SHP77 treated with DMSO at 0.1 percent for 48 hours (cell line): Measurements from ENCODE around the gene ERBB2.
"Not testable (repeated sequence)": the region's sequence is repeated elsewhere in the genome, so short reads cannot be mapped to it uniquely, and the experiment has no call there.

Experiments used
- DNase-seq: peaks from one replicate; lab custom pipeline; 2025; lab: John Stamatoyannopoulos, UW

The ERBB2 gene

GRCh38 chr17:39703913-39704312 is 4.0 kb downstream of the ERBB2 start:
- no peak for DNase-seq

GRCh38 chr17:39704821-39705551 is 5.1 kb downstream of the ERBB2 start:
- no peak for DNase-seq

GRCh38 chr17:39705786-39706348 is 6.0 kb downstream of the ERBB2 start:
- no peak for DNase-seq

GRCh38 chr17:39706383-39706782 is 6.5 kb downstream of the ERBB2 start:
- no peak for DNase-seq

GRCh38 chr17:39706921-39707337 is 7.1 kb downstream of the ERBB2 start:
- no peak for DNase-seq

GRCh38 chr17:39709319-39709997 is 9.6 kb downstream of the ERBB2 start:
- no peak for DNase-seq

- no peak for DNase-seq
Observed at GRCh38 chr17:39709998-39710964, 10.4 kb downstream of the ERBB2 start.

- not testable (repeated sequence) for DNase-seq
Observed at GRCh38 chr17:39711071-39711470, 11.2 kb downstream of the ERBB2 start.

- DNase-seq, result no peak
Observed at GRCh38 chr17:39711851-39712250, 12.0 kb downstream of the ERBB2 start.

GRCh38 chr17:39714234-39714633 is 14.4 kb downstream of the ERBB2 start:
- DNase-seq, result no peak

- no peak for DNase-seq
Observed at GRCh38 chr17:39715375-39716072, 15.7 kb downstream of the ERBB2 start.

GRCh38 chr17:39716073-39716818 is 16.4 kb downstream of the ERBB2 start:
- DNase-seq, result no peak

- DNase-seq, result no peak
Observed at GRCh38 chr17:39716879-39717536, 17.1 kb downstream of the ERBB2 start.

- DNase-seq, result no peak
Observed at GRCh38 chr17:39717660-39718059, 17.8 kb downstream of the ERBB2 start.

- DNase-seq, result no peak
Observed at GRCh38 chr17:39719563-39720355, 19.9 kb downstream of the ERBB2 start.

- no peak for DNase-seq
Observed at GRCh38 chr17:39722104-39722503, 22.2 kb downstream of the ERBB2 start.

- DNase-seq, result no peak
Observed at GRCh38 chr17:39722965-39723848, 23.3 kb downstream of the ERBB2 start.

GRCh38 chr17:39724731-39725130 is 24.9 kb downstream of the ERBB2 start:
- no peak for DNase-seq
